CD4-positive, alpha-beta T cell treated with Interleukin-2 at 100 ng/mL for 4 hours (primary cell): ENCODE data around the gene CACNA1B.
"Not testable (repeated sequence)": the region's sequence is repeated elsewhere in the genome, so short reads cannot be mapped to it uniquely, and the experiment has no call there.

Experiments
- DNase-seq: peaks from one replicate; pipeline ENCODE4 v3.0.0-alpha.2; 2020; ENCODE audit warnings: low spot score

CACNA1B gene

GRCh38 chr9:137866226-137867141, 11.1 kb upstream of the CACNA1B start:
- no peak for DNase-seq

- no peak for DNase-seq
Observed at GRCh38 chr9:137870432-137870831, 7.2 kb upstream of the CACNA1B start.

DNA sequence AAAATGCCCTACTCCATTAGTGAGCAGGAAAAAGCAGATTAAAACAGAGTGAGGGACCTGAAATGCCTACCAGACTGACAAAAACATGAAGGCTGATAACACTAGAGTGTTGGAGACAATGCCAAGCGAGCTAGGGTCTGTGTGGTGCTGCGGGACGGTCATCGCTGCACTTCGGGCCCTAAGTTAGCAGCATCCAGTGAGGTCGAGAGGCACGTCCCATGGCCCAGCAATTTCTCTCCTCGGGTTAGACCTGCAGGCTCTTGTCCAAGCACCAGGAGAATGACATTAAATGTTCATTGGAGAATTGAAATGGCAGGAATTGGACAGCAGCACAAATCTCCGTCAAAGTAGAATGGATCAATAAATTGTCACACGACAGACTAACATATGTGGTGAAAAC, 5.3 kb upstream of the CACNA1B start:
- DNase-seq, result no peak

DNA sequence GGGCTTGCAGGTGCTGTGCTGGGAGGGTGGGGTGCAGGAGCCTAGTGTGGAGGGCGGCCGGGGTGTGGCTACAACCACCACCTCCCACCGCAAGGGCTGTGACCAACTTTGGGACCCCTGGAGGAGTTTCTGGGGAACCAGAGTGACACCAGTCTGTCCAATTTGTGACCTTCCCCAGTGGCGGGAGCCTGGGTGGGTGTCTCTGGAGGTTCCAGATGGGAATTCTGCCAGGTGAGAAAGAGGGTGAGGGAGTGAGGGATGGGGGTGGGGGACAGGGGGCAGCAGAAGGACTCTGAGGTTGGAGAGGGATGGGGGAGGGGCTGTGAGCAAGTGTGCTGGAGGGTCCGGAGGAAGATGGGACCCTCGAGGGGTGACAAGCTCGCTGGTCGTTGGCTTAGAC, 4.2 kb upstream of the CACNA1B start:
- DNase-seq, result no peak

- no peak for DNase-seq
Observed at GRCh38 chr9:137873858-137874362, 3.7 kb upstream of the CACNA1B start.

DNA sequence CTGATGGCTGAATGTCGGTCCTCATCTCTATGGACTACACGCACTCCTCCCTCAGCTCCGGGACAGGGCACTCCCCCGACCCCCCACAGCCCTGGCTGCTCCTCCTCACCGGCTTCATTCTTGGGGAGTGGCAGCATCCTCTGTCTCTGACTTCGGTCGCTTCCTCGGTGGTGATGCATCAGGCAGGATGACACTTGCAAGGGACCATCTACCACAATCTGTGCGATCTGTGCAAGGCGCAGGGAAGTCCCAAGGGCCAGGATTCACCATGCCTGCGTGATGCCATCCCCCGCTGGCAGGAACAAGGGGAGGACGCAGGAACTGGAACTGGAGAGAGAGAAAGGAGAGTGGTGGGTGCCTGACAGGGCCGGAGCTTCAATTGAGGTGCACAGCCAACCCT, 2.2 kb upstream of the CACNA1B start:
- DNase-seq, result no peak

GRCh38 chr9:137875846-137876245, 1.7 kb upstream of the CACNA1B start:
- no peak for DNase-seq

- no peak for DNase-seq
Observed at GRCh38 chr9:137876269-137876668, 1.3 kb upstream of the CACNA1B start.

DNA sequence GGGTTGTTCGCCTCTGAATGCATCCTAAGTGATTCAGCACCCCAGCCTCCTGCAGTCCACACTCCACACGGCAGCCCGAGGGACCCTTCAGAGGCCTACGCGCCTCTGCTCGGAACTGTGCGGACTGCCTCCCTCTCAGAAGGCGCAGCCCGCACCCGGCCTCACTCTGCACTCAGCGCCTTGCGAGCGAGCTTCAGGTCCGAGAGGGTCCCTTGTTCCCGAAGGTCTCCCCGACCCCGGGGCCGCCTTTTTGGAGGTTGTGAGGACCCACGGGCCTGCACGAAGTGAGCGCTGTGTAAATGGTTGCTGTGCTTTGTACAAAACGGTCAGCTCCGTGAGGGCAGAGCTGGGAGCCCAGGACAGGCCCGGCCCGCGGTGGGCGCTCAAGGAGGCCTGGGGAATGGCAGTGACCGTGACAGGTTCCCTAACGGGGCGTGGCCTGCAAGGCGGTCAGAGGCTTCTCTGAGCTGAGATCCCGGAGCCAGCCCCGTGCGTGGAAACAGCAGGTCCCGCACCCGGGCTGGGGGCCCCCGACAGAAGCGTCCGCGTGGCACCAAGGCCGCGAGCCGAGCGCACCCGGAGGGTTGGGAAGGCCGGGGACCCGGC, 698 bp upstream of the CACNA1B start:
- no peak for DNase-seq

GRCh38 chr9:137878146-137878941, 762 bp downstream of the CACNA1B start:
- DNase-seq, result no peak

DNA sequence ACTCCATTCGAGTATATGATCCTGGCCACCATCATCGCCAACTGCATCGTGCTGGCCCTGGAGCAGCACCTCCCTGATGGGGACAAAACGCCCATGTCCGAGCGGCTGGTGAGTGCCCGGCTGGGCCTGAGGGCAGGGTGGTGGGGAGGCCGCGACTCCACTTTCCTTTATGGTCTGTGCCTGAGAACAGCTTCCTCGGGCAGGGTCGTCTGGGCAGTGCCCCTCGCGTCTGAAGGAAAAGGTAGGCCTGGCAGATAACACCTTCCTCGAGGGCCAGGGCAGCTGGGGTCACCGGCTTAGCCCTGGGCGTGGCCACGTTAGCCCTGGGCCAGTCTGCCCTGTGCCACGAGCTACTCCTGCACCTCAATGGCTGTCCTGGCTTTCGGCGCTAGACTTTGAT, 1.5 kb downstream of the CACNA1B start:
- DNase-seq, result no peak

DNA sequence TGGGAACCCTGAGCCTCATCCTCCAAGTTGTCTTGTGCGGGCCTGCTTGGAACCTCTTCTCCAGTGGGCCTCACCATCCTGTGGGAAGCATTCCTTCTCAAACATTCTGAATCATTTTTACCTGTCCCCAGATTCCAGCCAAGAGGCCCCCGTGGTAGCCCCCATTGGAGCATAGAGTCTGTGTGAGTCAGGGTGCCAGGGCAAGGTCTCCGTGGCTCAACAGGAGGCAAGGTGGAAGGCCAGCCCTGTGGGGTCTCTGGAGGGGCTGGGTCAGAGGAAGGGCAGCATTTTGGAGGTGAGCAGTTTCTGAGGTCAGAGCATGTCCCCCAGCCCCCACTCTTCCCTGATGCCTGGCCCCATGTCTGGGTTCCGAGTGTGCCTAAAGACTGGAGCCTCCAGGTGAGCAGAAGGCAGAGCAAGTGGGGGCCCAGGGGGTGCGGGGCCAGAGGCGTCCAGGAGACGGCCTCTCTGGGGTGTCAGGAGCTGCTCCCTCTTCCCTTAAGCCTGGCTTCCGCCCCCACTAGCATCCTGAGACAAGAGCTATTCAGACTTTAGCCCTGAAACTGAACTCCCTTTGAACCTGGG, 2.1 kb downstream of the CACNA1B start:
- DNase-seq, result no peak

DNA sequence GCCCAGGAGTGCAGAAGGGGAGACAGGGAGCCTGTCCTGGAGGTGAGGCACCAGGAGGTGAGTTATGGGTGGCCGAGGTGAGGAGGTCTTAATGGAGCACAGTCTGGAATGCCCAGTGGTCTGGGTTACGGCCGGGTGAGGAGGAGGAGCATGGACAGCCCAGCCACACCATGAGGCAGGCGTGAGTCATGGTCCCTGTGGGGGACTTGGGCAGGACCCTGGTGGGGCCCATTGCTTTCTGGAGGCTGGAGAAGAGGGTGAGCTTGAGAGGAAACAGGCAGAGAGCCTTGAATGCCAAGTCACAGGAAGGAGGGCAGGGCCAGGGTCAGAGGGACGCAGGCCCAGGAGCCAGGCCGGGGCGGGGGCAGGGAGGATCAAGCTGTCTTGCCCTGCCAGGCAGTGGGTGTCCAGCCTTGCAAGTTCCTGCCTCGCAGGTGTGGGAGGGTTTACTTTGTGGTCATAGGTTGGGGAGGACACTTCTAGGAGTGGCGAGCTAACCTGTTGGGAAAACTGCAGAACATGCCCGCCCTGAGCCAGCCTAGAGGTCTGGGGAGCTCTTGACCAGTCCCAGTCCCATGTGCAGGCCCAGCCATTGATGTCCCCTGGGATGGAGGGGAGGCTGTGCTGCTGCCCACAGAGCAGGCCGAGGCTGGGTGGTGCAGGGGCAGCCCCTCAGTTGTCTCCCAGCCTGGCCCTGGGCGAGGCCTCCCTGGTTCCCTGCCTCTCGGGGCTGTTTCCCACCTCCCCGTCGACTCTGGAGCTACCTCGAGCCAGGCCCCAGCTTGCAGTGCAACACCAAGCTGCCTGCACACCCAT, 2.8 kb downstream of the CACNA1B start:
- no peak for DNase-seq

GRCh38 chr9:137880976-137881530, 3.5 kb downstream of the CACNA1B start:
- DNase-seq, result no peak

DNA sequence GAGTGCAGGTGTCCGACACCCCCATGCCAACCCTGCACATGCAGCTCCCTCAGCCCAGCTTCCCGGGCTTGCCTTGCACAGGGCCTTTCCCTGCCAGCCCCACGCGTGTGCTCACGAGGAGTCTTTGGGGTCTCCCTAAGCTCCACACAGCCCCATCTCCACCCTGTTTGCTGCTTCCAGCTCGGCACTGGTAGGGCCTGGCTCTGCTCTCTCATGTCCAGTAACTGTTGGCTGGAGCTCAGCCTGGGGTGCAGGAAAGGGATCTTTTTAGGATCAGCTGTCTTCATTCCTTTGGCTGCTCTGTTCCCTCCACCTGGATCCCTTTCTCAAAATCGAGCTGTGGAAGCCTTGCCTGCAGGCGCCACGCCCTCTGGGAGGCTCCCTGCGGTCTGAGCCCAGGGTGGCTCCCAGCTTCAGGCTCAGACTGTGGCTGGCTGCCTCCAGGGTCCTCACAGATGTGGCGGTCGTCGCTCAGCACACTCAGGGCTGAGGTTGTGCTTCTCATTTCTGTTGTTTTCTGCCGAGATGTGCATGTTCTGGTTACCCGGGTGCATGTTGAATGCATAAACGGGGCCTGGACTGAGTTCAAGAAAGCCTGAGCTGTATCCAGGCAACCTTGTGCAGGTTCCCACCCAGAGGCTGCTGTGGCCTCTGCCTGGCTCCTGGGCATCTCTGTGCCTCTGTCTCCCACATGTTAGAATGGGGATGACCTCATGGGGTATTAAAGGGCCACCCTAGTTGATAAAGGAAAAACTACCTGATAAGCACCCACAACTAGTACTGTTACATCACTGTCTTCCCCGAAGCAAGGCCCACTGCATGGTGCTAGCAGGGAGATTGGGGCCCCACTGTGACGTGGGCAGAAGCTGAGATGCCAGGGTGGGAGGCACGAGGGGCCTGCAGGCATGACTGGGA, 4.3 kb downstream of the CACNA1B start:
- no peak for DNase-seq

DNA sequence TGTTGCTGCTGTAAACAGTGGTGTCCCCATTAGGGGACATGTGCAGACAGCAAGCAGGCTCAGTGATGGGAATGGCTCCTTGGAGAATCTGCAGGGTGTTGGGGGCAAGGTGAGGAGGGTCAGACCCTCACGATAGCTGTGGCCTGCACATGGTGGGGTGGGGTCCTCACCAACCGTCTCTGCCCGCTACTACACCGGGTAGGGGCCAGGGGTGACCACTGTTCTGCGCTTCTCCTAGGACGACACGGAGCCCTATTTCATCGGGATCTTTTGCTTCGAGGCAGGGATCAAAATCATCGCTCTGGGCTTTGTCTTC, 4.9 kb downstream of the CACNA1B start:
- no peak for DNase-seq

- not testable (repeated sequence) for DNase-seq
Observed at GRCh38 chr9:137883977-137884376, 6.4 kb downstream of the CACNA1B start.

- DNase-seq, result not testable (repeated sequence)
Observed at GRCh38 chr9:137884547-137884946, 7.0 kb downstream of the CACNA1B start.

GRCh38 chr9:137885121-137885520, 7.5 kb downstream of the CACNA1B start:
- not testable (repeated sequence) for DNase-seq

- not testable (repeated sequence) for DNase-seq
Observed at GRCh38 chr9:137888621-137889020, 11.0 kb downstream of the CACNA1B start.
